SU-DHL-6 (cell line): ENCODE data around the gene STXBP5.
A peak's percentile ranks its signal among the peaks of the same experiment; 100 is the strongest.

ENCODE experiments used
- H2AFZ ChIP-seq: fragments of 200-600 bp; sonication (generic); 2 replicates; pipeline ENCODE4 v1.6.1; 2014; ENCODE audit warnings: low read depth, mild to moderate bottlenecking, moderate library complexity, mixed read lengths, antibody characterized with exemption, low read length; ENCODE audit not compliant: severe bottlenecking
- H3F3A ChIP-seq: fragments of 200-600 bp; shearing (Covaris generic); 2 replicates; pipeline ENCODE4 v1.6.0; 2016; ENCODE audit warnings: antibody characterized with exemption, mild to moderate bottlenecking; ENCODE audit not compliant: insufficient read depth
- H3K27ac ChIP-seq: fragments of 200-600 bp; sonication (generic); 2 replicates; pipeline ENCODE4 v1.5.1; 2016; ENCODE audit warnings: low read depth, mild to moderate bottlenecking, low read length, moderate library complexity, mixed read lengths
- H3K27me3 ChIP-seq: fragments of 200-600 bp; sonication (generic), shearing (Covaris generic); 2 replicates; pipeline ENCODE4 v1.6.0; 2014; ENCODE audit warnings: mild to moderate bottlenecking, low read length
- H3K36me3 ChIP-seq: fragments of 200-600 bp; sonication (generic); 2 replicates; pipeline ENCODE4 v1.6.1; 2014; ENCODE audit warnings: mild to moderate bottlenecking, low read length, mixed read lengths
- H3K4me2 ChIP-seq: fragments of 300-600, 200-600 bp; shearing (Covaris generic), sonication (generic); 2 replicates; pipeline ENCODE4 v1.6.0; 2014; ENCODE audit warnings: low read length, low read depth, mild to moderate bottlenecking; ENCODE audit not compliant: poor library complexity, severe bottlenecking
- H3K4me3 ChIP-seq: fragments of 200-600 bp; sonication (generic); 2 replicates; pipeline ENCODE4 v1.5.1; 2014; ENCODE audit warnings: antibody characterized with exemption, low read length, mild to moderate bottlenecking, mixed read lengths; ENCODE audit not compliant: insufficient read depth, poor library complexity, severe bottlenecking
- H3K79me2 ChIP-seq: fragments of 200-600 bp; sonication (generic); 2 replicates; pipeline ENCODE4 v1.6.1; 2014; ENCODE audit warnings: mild to moderate bottlenecking, low read length, moderate library complexity; ENCODE audit not compliant: insufficient read depth
- H3K9ac ChIP-seq: fragments of 200-600 bp; sonication (generic); 2 replicates; pipeline ENCODE4 v1.7.0; 2014; ENCODE audit warnings: mild to moderate bottlenecking, low read length
- H3K9me2 ChIP-seq: fragments of 200-600 bp; sonication (generic); replicated peaks from 2 replicates; pipeline ENCODE4 v1.6.1; 2014; ENCODE audit warnings: low read length; ENCODE audit not compliant: insufficient read depth
- H3K9me3 ChIP-seq: fragments of 200-600 bp; sonication (generic); 2 replicates; pipeline ENCODE4 v1.6.1; 2014; ENCODE audit warnings: low read length, mixed read lengths; ENCODE audit not compliant: insufficient read depth
- H4K20me1 ChIP-seq: fragments of 200-600 bp; sonication (generic); 2 replicates; pipeline ENCODE4 v1.6.1; 2014; ENCODE audit warnings: low read depth, mild to moderate bottlenecking, antibody characterized with exemption, low read length, moderate library complexity, mixed read lengths
- CTCF ChIP-seq: fragments of 200-600 bp; sonication (generic); IDR thresholded peaks from one replicate; pipeline ENCODE4 v1.5.1; 2017; ENCODE audit warnings: antibody characterized with exemption, mild to moderate bottlenecking, low read length, moderate library complexity; ENCODE audit not compliant: insufficient read depth, poor library complexity, severe bottlenecking
- EZH2phosphoT487 ChIP-seq: fragments of 200-600 bp; sonication (generic), shearing (Covaris generic); conservative IDR thresholded peaks from 2 replicates; pipeline ENCODE4 v1.6.1; 2018; ENCODE audit warnings: mild to moderate bottlenecking, antibody characterized with exemption, low read length, moderate library complexity, mixed read lengths

STXBP5 gene

GRCh38 chr6:147200711-147201110 lies 3.5 kb upstream of the STXBP5 start:
- Histone ChIP-seq H3K27ac (no peak overlapping the region), H3K27me3 (no peaks in the 10 kb centered on the region), H3K9me2 (no peaks in the 10 kb centered on the region), H3K9me3 (no peaks in the 10 kb centered on the region), H3K36me3 (no peaks in the 10 kb centered on the region), H3K9ac (no peak overlapping the region), H3K4me2 (no peak overlapping the region), H3K4me3 (no peak overlapping the region), H2AFZ (no peak overlapping the region), H3K79me2 (peaks cover 13% of the 10 kb centered on the region), H4K20me1 (no peaks in the 10 kb centered on the region), H3F3A (peaks cover 9% of the 10 kb centered on the region)
- no peak for TF ChIP-seq EZH2phosphoT487
- TF ChIP-seq CTCF = no peak

- Histone ChIP-seq H4K20me1 (no peaks in the 10 kb centered on the region), H3F3A (peaks cover 9% of the 10 kb centered on the region), H3K4me2 (peak overlapping the region; percentile 92), H3K36me3 (peaks cover 4% of the 10 kb centered on the region), H2AFZ (peak overlapping the region; percentile 88), H3K9me2 (no peaks in the 10 kb centered on the region), H3K27me3 (no peaks in the 10 kb centered on the region), H3K79me2 (peaks cover 26% of the 10 kb centered on the region), H3K9me3 (no peaks in the 10 kb centered on the region), H3K4me3 (peak overlapping the region; percentile 98), H3K9ac (peak overlapping the region; percentile 71), H3K27ac (peak overlapping the region; percentile 27; the same call in 1 of the 2 replicates)
- TF ChIP-seq CTCF (no peak), EZH2phosphoT487 (no peak)
Observed at GRCh38 chr6:147201885-147202515, 2.2 kb upstream of the STXBP5 start.

- Histone ChIP-seq H3K27me3 (no peaks in the 10 kb centered on the region), H3K9ac (peak overlapping the region; percentile 71), H3F3A (peaks cover 9% of the 10 kb centered on the region), H3K4me3 (peak overlapping the region; percentile 98), H3K9me2 (no peaks in the 10 kb centered on the region), H3K4me2 (peak overlapping the region; percentile 92), H2AFZ (peak overlapping the region; percentile 88), H3K36me3 (peaks cover 4% of the 10 kb centered on the region), H4K20me1 (no peaks in the 10 kb centered on the region), H3K27ac (peak overlapping the region; percentile 90), H3K9me3 (no peaks in the 10 kb centered on the region), H3K79me2 (peaks cover 33% of the 10 kb centered on the region)
- TF ChIP-seq EZH2phosphoT487 = no peak
- TF ChIP-seq CTCF = no peak
Observed at GRCh38 chr6:147202516-147203310, 1.5 kb upstream of the STXBP5 start.
